Thyroid gland (tissue), 4 donors: ENCODE measurements around the gene LRRC4.

Experiments used
- POLR2A ChIP-seq, 2 donors: fragments of 450-650 bp; IDR thresholded peaks; one replicate each; pipeline ENCODE4 v1.6.1; 2017; ENCODE audit warnings: antibody characterized with exemption in 2 of 2, mild to moderate bottlenecking in 2 of 2, moderate library complexity in 1 of 2
- TF ChIP-seq, protein P1 (sequence below), 6 experiments: fragments of 200-600 bp in 3 of 6; fragments of 450-650 bp in 3 of 6; sonication (generic) in 3 of 6; IDR thresholded peaks; one replicate each; pipeline ENCODE4 v1.5.1; 2016 to 2019; ENCODE audit warnings: antibody characterized with exemption in 6 of 6, mild to moderate bottlenecking in 2 of 6, inconsistent platforms in 1 of 6, moderate library complexity in 1 of 6

DNA sequence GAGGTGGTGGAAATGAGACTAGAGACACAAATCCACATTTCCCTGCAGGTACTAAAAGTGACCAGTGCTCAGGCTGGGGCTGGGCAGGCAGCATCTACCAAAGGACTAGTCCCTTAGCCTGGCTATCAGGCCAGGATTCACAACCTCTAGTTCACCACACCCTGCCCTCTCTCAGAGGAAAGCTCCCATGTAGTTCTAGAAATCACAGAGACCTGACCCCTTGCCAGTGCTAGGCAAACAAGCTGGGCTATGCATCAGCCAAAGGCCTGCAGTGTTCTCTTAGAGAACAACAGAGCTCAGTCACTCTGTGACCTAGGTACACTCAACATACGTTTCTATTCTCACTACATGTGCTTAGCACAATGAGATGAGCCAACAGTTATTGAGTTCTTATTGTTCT, 26.7 kb upstream of the LRRC4 start:
- TF ChIP-seq, protein P1, sequence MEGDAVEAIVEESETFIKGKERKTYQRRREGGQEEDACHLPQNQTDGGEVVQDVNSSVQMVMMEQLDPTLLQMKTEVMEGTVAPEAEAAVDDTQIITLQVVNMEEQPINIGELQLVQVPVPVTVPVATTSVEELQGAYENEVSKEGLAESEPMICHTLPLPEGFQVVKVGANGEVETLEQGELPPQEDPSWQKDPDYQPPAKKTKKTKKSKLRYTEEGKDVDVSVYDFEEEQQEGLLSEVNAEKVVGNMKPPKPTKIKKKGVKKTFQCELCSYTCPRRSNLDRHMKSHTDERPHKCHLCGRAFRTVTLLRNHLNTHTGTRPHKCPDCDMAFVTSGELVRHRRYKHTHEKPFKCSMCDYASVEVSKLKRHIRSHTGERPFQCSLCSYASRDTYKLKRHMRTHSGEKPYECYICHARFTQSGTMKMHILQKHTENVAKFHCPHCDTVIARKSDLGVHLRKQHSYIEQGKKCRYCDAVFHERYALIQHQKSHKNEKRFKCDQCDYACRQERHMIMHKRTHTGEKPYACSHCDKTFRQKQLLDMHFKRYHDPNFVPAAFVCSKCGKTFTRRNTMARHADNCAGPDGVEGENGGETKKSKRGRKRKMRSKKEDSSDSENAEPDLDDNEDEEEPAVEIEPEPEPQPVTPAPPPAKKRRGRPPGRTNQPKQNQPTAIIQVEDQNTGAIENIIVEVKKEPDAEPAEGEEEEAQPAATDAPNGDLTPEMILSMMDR (IDR thresholded peaks at IDR 0.05), result no peak
- TF ChIP-seq POLR2A (IDR thresholded peaks at IDR 0.05), result no peak
